NAMALWA (cell line): ENCODE data around the gene NCK2.

Experiments used
- DNase-seq: peaks from one replicate; pipeline ENCODE4 v3.0.0-alpha.2; 2015; ENCODE audit warnings: low spot score

Gene NCK2

GRCh38 chr2:105777031-105777482 is 32.3 kb downstream of the NCK2 start:
- no peak for DNase-seq

DNA sequence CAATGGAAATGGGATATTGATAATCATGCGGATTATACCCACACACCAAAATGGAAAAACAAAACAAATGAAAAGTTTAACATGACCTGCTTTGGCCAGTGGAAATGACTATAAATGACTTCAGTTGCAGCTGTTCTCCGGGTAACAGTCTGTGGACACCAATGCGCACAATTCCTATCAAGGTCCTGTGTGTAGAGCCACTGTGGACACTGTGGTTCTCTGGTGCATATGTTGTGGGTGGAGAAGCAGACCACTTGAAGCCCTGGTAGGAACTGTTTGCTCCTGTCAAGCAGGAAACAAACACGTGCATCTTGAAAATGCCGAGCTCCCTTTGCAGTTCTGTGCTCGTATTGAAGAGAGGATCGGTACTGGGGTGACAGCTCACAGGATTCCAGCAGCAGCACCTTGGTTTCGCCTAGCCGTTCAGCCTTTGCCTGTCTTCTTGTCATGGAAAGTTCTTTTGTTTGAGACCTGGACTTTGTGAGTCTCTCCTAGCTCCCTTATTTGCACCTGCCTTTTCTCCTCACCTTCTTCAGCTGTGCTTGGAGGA is 32.9 kb downstream of the NCK2 start:
- DNase-seq = no peak

DNA sequence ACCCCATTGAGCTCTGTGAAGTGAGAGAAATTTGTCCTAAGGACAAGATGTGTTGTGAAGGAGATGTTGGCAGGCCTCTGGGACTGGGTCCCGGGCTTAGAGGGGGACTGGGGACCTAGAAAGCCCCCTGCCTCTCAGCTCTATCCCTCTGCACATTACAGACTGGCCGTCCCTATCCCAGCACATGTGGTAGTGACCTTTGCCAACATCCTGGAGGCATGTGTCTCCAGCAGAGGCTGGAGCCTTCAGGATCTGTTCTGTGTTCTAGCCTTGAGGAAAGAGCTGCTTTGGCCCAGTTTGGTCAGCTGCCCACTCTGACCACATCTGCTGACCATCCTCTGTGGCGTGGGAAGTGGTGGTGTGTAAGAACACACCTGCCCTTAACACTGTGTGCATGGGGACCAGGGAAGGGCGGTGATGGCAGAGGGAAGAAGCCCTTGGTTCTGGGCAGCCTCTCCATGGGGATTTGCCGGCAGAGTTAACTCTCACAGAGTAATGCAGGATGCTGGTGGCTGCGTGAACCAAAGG is 33.4 kb downstream of the NCK2 start:
- DNase-seq = no peak

GRCh38 chr2:105779394-105779793 is 34.7 kb downstream of the NCK2 start:
- no peak for DNase-seq

DNA sequence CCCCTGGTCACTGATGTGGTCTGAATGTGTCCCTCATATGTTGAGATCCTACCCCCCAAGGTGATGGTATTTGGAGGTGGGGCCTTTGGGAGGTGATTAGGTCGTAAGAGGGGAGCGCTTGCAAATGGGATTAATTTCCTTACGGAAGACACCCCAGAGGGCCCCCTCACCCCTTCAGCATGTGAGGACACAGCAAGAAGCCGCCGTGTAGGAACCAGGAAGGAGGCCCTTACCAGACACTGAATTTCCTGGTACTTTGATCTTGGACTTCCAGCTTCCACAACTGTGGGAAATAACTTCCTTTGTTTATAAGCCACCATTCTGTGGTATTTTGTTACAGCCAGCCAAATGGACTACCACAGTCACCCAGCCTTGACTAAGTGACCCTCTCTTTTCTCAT is 35.9 kb downstream of the NCK2 start:
- no peak for DNase-seq

DNA sequence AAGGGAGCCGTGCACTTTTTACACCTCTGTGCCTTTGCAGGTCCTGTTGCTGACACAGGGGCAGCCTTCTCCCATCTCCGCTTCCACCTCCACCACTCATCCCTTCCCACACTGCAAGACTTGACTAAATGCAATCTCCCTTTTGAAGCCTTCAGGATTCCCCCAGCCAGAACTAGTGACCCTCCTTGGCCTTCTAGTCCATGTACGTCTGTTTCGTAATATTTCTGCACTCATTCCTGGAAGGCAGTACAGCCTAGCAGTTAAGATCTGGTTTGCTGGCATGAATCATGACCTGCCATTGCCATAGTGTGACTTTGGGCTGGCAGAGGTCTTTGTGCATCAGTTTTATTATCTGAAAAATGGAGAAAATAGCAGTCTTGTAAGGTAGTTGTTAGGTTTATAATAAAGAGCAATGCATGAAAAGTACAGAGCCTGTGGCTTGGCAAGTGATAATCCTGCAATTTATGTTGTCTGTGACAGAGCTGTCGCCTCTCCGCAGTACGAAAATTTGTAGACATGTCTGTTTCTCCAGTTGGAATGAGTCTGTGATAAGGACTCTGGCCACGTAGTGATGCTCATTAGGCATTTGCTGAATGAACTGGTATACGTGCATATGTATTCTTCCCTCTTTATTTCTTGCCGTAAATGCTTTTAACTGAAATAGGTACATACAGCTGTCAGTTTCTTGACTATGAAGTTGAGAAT is 36.7 kb downstream of the NCK2 start:
- DNase-seq = no peak

DNA sequence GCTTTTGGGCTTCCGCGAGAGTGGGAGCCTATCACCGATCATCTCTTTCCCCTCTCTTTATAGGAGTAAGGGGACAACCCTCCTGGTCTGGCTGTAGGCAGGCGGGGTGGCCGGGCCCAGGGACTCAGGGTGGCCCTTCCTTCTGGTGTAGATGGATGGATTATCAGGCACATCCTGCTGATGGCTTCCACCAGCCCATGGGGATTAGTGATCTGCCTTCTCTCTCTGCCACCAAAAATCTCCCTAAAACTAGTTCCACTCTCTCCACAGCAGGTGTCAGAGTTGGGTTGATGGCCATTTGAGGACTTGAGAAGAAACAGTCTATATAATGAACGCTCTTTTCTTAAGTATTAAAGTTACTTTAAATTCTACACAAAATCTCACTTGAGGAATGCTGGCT is 37.4 kb downstream of the NCK2 start:
- no peak for DNase-seq

- DNase-seq = no peak
Measured at GRCh38 chr2:105782646-105783045, 37.9 kb downstream of the NCK2 start.

- DNase-seq = no peak
Measured at GRCh38 chr2:105783151-105783738, 38.5 kb downstream of the NCK2 start.

DNA sequence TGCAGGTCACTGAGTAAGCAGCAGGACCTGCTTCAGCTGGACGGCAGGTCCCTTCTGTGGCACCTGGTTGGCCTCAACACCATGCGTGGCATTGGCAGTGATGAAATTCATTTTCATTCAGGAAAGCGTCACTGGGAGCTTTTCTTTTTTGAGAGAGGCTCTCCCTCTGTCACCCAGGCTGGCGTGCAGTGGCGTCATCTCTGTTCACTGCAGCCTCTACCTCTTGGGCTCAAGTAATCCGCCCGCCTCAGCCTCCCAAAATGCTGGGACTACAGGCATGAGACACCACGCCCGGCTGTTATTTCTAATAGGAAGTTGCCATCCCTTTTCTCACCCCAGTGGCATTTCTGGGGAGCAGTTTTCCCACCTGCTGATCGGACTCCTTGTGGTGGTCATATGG is 39.3 kb downstream of the NCK2 start:
- no peak for DNase-seq

DNA sequence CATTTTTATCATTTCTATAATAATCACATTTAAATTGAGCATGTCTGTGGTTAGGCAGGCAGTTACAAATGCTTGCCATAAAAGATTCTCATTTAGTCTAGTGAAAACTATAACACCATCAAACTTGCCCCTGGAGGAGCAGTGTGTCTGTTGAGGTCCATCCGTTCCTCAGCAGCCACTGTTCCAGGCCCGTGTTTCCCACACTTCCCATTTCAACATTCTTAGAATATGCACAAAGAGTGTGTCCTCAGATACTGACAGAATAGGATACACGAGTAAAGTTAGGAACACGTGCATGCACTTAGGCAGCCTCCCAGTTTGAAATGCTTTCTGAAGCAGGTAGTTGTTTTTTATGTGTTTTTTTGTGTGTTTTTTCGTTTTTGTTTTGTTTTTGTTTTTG is 39.9 kb downstream of the NCK2 start:
- DNase-seq = no peak

- no peak for DNase-seq
Measured at GRCh38 chr2:105785095-105785847, 40.6 kb downstream of the NCK2 start.

DNA sequence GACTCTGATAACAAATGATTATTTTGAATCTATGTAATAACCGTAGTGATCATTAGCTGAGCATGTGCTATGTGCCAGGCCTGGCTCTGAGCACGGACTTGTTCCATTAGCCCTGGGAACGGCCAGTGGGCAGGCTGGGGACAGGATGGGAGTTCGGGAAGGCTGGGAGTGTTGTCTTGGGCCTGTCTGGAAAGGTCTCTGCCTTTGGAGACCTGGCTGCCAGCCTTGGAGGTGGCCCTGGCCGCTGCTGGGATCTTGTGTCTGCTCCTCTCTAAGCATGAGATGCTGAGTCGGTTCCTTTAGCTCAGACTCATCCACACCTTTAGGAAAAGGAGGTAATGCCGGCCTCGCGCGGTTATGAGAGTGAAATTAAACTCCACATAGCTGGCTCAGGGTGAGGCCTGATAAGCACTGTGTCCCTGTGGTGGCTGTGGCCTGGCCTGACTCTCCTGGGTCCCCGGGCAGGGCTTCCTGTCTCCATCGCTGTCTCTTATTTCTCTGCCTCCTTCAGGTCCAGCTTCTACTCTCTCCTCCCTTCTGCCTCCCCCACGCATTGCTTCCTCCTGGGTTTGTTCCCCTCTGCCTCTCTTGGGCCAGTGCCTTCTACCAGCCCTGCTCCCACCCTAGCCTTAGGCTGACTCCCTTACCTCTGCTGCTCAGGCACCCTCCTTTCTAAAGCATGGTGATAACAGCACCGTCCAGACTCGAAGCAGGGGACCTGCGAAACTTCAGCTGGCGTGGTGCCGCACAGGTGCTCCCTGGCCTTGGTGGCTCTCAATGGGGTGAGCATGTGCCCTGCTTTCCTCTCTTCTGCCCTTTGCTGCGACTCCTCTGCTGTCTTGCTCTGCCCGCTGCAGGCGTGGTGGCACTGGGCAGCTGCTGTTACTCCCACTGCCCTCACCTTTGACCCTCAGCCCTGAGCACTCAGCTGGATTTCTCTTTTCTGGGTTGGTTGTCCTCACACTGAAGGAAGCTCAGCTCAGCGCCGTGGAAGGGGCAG is 41.8 kb downstream of the NCK2 start:
- no peak for DNase-seq

DNA sequence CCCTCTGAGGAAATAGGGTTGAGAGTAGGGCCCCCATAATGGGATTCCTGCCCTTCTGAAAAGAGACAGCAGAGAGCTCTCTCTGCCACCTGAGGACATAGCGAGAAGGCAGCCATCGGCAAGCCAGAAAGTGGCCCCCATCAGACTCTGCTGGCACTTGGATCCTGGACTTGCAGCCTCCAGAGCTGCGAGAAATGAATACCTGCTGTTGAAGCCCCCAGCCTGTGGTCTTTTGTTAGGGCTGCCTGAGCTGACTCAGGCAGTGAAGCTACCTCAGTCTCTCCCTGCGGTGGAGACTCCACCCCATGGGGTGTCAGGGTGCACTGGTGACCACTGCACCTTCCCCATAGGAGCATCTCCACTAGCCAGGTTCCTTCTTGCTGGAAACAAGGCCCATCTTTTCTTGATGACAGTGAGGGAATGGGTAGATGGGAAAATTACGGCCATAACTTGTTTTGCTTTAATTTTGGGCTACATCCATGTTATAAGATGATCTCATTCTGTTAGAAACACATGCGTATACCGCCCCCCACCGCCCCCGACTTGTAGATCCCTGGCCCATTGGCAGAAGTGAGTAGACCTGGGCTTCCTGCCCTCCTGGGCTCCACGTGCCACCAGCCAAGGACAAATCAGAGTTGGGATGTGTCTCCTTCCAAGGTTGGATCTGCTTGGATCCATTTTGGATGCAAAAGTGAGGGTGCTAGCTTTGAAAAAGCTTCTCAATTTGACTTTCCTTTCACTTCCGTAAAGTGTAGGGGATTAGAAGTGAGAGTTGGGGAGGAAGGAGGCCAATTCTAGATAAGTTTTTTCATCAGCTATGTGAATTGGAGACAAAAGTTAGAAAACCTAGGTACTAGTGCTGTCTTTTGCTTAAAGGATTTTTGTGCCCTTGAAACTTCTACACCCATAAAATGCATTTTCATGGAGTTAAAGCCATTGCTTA is 42.9 kb downstream of the NCK2 start:
- no peak for DNase-seq

DNA sequence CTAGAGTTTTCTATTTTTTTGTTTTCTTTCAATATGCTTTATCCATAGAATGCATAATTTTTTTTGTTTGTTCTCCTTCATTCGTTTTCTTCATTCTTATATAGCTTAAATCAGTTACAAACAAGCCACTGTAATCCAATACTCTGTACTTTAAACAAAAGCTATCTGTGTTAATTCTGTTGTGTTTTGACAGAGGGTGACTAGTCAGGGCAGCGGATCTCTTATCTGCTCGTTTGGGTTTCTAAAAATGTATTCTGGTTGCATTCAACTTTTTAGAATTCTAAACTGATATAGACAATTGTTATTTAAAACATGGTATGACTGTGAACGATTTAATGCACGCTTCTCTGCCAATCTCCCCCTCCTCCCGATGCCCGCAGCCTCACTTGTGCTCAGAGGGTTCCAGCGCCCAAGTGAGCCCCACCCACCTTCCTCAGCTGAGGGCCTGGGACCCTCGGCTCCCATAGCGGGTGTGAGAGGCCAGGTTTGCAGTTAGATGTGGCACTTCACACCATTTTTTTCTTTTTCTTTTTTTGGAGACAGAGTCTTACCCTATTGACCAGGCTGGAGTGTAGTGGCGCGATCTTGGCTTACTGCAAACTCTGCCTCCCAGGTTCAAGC is 44.1 kb downstream of the NCK2 start:
- DNase-seq = no peak

GRCh38 chr2:105789745-105790460 is 45.2 kb downstream of the NCK2 start:
- peak; percentile 30 for DNase-seq

- no peak for DNase-seq
Measured at GRCh38 chr2:105790461-105791149, 45.9 kb downstream of the NCK2 start.

DNA sequence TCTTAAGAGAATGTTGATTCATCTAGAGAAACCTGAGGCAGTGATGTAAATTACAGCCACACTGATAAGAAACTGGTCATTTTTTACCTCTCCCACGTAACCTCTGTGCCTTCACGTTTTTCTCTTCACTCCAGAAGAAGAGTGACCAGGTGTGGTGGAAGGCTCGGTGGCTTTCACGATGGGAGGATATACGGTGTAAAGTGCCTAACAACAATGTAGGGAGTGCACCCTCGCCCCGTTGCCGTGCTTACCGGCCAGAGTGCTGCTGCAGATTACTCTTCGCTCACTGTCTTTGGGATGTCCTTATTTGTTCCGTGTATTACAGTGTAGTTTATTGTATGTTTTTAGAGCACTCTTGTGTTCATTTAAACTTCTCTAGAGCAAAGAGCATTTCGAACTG is 46.5 kb downstream of the NCK2 start:
- no peak for DNase-seq

- no peak for DNase-seq
Measured at GRCh38 chr2:105792561-105792960, 47.8 kb downstream of the NCK2 start.
